ENCODE data around the gene UFL1. TPM values are rescaled to one million over a fixed set of nuclear protein-coding genes. Genes with fewer than 3 reads are reported as not detected.
A peak's percentile ranks its signal among the peaks of the same experiment; 100 is the strongest.
"Not testable (repeated sequence)": the region's sequence is repeated elsewhere in the genome, so short reads cannot be mapped to it uniquely, and the experiment has no call there.

UFL1 gene
- 43.9 TPM for polyA plus RNA-seq
- long read RNA-seq, donor 1, full-length matches to known transcripts, result 1 of 1 reads
- long read RNA-seq, donor 1, partial matches to known transcripts, result 0 of 1 reads
- long read RNA-seq, donor 1, other reads (novel, unspliced or antisense), result 0 of 1 reads
- long read RNA-seq, donor 2, full-length matches to known transcripts, result 4 of 12 reads
- long read RNA-seq, donor 2, partial matches to known transcripts, result 8 of 12 reads
- long read RNA-seq, donor 2, other reads (novel, unspliced or antisense), result 0 of 12 reads
- long read RNA-seq, donor 3, full-length matches to known transcripts, result 6 of 6 reads
- long read RNA-seq, donor 3, partial matches to known transcripts, result 0 of 6 reads
- long read RNA-seq, donor 3, other reads (novel, unspliced or antisense), result 0 of 6 reads
- long read RNA-seq, donor 4, result 0 reads
- long read RNA-seq, donor 5, full-length matches to known transcripts, result 3 of 3 reads
- long read RNA-seq, donor 5, partial matches to known transcripts, result 0 of 3 reads
- long read RNA-seq, donor 5, other reads (novel, unspliced or antisense), result 0 of 3 reads
- long read RNA-seq, donor 6, full-length matches to known transcripts, result 2 of 2 reads
- long read RNA-seq, donor 6, partial matches to known transcripts, result 0 of 2 reads
- long read RNA-seq, donor 6, other reads (novel, unspliced or antisense), result 0 of 2 reads
- long read RNA-seq, donor 7, result 0 reads
- long read RNA-seq, donor 8, full-length matches to known transcripts, result 2 of 9 reads
- long read RNA-seq, donor 8, partial matches to known transcripts, result 7 of 9 reads
- long read RNA-seq, donor 8, other reads (novel, unspliced or antisense), result 0 of 9 reads
- long read RNA-seq, donor 9, full-length matches to known transcripts, result 1 of 1 reads
- long read RNA-seq, donor 9, partial matches to known transcripts, result 0 of 1 reads
- long read RNA-seq, donor 9, other reads (novel, unspliced or antisense), result 0 of 1 reads
- long read RNA-seq, donor 10, full-length matches to known transcripts, result 1 of 1 reads
- long read RNA-seq, donor 10, partial matches to known transcripts, result 0 of 1 reads
- long read RNA-seq, donor 10, other reads (novel, unspliced or antisense), result 0 of 1 reads
- long read RNA-seq, donor 11, partial matches to known transcripts, result 17 of 17 reads
- long read RNA-seq, donor 11, other reads (novel, unspliced or antisense), result 0 of 17 reads

DNA sequence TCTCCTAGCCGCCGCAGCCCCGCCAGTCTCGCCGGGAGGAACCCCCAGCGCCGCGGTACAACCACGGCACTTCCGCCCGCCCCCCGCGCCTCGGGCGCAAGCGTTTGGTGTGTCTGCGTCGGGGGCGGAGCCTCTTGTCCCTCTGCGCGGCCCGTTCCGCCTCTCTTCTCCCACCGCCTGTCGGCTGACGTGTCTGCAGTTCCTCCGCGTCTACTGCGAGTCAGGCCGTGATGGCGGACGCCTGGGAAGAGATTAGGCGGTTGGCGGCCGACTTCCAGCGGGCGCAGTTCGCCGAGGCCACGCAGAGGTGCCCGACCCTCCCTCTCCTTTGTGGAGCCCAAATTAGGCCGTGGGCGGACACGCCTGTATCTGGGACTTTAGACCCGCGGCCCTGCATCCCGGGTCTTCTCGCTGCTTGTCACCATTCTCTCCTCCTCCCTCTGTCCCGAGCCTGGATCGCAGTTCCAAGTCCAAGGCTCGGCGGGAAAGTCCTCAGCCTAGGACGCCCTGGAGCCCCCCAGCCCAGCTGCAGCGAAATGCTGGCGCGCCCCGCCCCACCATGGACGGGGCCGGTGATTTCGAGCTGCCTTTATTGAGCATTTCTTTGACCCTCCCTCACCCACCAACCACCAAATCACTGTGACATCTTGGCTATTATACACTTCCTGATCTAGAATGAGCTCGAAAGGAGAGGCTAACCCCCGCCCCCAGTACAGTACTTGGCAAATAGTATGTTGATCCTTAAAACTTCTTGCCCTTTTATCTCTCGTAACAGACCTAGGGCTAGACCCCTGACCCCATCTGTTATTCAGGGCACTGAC is at the start of gene UFL1:
Gene UFL1, plus strand, starts transcription at position 163 of the 821 bp plus-strand sequence. Its CDS starts 68 bp downstream, at position 231.
- Histone ChIP-seq H3K36me3 (ENCODE audit: control insufficient read depth, insufficient read depth, low read length) (peaks cover 9% of the 10 kb centered on the region), H3K27ac (ENCODE audit: low read length) (peak within 1 kb of the TSS; percentile 98), H3K4me3 (ENCODE audit: low read length) (peak within 1 kb of the TSS; percentile 91), H3K4me1 (ENCODE audit: control insufficient read depth, insufficient read depth, low read length) (peaks cover 11% of the 10 kb centered on the region), H3K27me3 (ENCODE audit: control insufficient read depth, insufficient read depth, low read length) (no peaks in the 10 kb centered on the region), H3K9me3 (ENCODE audit: control insufficient read depth, low read depth, low read length) (no peaks in the 10 kb centered on the region)
- peak; percentile 94 to 97 for DNase-seq
- no CpG with 5 or more reads among the region's 63 CpGs for WGBS (ENCODE audit: insufficient coverage, low lambda C conversion rate)

DNA sequence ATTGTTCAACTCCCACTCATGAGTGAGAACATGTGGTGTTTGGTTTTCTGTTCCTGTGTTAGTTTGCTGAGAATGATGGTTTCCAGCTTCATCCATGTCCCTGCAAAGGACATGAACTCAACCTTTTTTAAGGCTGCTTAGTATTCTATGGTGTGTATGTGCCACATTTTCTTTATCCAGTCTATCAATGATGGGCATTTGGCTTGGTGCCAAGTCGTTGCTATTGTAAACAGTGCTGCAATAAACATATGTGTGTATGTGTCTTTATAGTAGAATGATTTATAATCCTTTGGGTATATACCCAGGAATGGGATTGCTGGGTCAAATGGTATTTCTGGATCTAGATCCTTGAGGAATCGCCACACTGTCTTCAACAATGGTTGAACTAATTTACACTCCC is 49.3 kb upstream of the UFL1 start:
- no CpG with 5 or more reads among the region's 2 CpGs for WGBS (ENCODE audit: insufficient coverage, low lambda C conversion rate)
- not testable (repeated sequence) for H3K9me3 ChIP-seq (ENCODE audit: control insufficient read depth, low read depth, low read length)

DNA sequence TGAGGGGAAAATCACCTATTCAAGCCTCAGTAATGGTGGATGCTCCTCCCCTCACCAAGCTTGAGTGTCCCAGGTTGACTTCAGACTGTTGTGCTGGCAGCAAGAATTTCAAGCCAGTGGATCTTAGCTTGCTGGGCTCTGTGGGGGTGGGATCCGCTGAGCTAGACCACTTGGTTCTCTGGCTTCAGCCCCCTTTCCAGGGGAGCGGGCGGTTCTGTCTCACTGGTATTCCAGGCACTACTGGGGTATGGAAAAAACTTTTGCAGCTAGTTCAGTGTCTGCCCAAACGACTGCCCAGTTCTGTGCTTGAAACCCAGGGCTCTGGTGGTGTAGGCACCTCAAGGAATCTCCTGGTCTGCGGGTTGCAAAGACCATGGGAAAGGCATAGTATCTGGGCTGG is 42.9 kb upstream of the UFL1 start:
- no CpG with 5 or more reads among the region's 5 CpGs for WGBS (ENCODE audit: insufficient coverage, low lambda C conversion rate)
- no peaks in the 10 kb centered on the region for H3K4me1 ChIP-seq (ENCODE audit: control insufficient read depth, insufficient read depth, low read length)
- peaks cover 9% of the 10 kb centered on the region for H3K9me3 ChIP-seq (ENCODE audit: control insufficient read depth, low read depth, low read length)
- H3K4me3 ChIP-seq (ENCODE audit: low read length), result no peak overlapping the region
- no peak for DNase-seq
- H3K36me3 ChIP-seq (ENCODE audit: control insufficient read depth, insufficient read depth, low read length), result no peaks in the 10 kb centered on the region
- no peaks in the 10 kb centered on the region for H3K27me3 ChIP-seq (ENCODE audit: control insufficient read depth, insufficient read depth, low read length)
- H3K27ac ChIP-seq (ENCODE audit: low read length), result no peak overlapping the region

More for the DNA sequence above, 49.3 kb upstream of the UFL1 start:
- not testable (repeated sequence) for H3K36me3 ChIP-seq (ENCODE audit: control insufficient read depth, insufficient read depth, low read length); H3K27ac ChIP-seq (ENCODE audit: low read length); H3K4me1 ChIP-seq (ENCODE audit: control insufficient read depth, insufficient read depth, low read length); H3K4me3 ChIP-seq (ENCODE audit: low read length); H3K27me3 ChIP-seq (ENCODE audit: control insufficient read depth, insufficient read depth, low read length); DNase-seq

DNA sequence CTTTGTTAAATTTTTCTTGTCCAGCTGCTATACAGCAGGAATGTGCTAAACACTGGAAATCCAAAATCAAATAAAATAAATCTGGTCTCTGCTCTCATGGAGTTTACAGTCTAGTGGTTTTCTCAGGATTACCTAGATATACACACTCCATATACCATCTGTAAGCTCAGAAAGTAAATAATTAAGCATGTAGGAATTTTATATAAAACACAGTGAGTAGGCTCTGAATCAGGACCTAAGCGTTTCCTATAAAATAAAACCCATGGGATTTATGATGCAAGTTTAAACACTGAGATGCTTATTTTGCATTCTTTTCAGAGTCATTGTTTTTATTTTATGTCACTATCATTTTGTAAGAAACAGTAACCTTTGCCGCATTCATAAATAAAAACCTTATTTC is 29.7 kb upstream of the UFL1 start:
- Histone ChIP-seq H3K4me3 (ENCODE audit: low read length) (no peak overlapping the region), H3K27ac (ENCODE audit: low read length) (no peak overlapping the region), H3K4me1 (ENCODE audit: control insufficient read depth, insufficient read depth, low read length) (no peaks in the 10 kb centered on the region), H3K36me3 (ENCODE audit: control insufficient read depth, insufficient read depth, low read length) (no peaks in the 10 kb centered on the region), H3K9me3 (ENCODE audit: control insufficient read depth, low read depth, low read length) (peaks cover 11% of the 10 kb centered on the region), H3K27me3 (ENCODE audit: control insufficient read depth, insufficient read depth, low read length) (no peaks in the 10 kb centered on the region)
- no peak for DNase-seq
- 100% methylated on average over 1 of the region's 2 CpGs for WGBS (ENCODE audit: insufficient coverage, low lambda C conversion rate)

DNA sequence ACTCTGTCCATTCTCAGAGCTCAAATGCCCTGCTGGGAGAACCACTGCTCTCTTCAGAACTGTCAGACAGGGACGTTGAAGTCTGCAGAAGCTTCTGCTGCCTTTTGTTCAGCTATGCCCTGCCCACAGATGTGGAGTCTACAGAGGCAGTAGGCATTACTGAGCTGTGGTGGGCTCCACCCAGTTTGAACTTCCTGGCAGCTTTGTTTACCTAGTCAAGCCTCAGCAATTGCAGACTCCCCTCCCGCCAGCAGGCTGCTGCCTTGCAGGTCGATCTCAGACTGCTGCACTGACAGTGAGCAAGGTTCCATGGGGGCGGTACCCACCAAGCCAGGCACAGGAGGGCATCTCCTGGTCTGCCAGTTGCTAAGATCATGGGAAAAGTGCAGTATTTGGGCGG is 21.8 kb upstream of the UFL1 start:
- Histone ChIP-seq H3K4me3 (ENCODE audit: low read length) (no peak overlapping the region), H3K27ac (ENCODE audit: low read length) (no peak overlapping the region), H3K9me3 (ENCODE audit: control insufficient read depth, low read depth, low read length) (peaks cover 10% of the 10 kb centered on the region), H3K4me1 (ENCODE audit: control insufficient read depth, insufficient read depth, low read length) (no peaks in the 10 kb centered on the region), H3K36me3 (ENCODE audit: control insufficient read depth, insufficient read depth, low read length) (no peaks in the 10 kb centered on the region), H3K27me3 (ENCODE audit: control insufficient read depth, insufficient read depth, low read length) (no peaks in the 10 kb centered on the region)
- no CpG with 5 or more reads among the region's 5 CpGs for WGBS (ENCODE audit: insufficient coverage, low lambda C conversion rate)
- no peak for DNase-seq

DNA sequence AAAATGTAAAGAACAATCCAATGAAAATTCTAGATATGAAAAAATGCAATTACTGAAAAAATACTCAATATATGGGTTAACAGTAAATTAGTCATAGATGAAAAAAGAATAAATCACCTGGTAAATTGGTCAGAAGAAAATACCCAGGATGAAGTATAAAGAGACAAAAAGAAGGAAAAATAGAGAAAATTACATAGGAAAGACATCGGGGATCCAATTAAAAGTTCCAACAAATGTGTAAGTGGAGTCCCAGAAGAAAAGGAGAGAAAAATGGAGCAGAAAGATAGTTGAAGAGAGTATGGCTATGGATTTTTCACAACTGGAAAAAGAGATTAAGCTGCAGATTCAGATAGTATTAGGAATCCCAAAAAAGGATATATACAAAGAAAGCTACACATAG is 18.7 kb upstream of the UFL1 start:
- 100% methylated on average over 1 of the region's 1 CpG for WGBS (ENCODE audit: insufficient coverage, low lambda C conversion rate)

DNA sequence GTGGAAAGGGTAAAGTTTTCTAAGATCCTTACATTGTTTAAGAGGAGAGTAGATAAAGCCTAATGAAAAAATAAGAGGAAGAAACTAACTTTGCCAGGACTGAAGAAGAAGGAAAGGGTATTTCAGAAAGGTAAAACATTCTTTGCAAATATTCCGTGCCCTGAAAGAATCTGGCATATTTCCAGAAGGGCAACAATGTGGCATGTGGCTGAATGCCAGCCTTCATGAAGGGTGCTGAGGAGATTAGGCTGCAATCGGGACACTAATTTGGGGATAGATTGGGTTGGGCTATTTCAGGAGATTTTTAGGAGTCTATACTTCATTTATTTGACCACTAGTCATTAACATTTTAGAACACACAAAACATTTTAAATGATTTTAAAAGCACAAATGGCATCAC is 16.2 kb upstream of the UFL1 start:
- DNase-seq, result no peak
- no peaks in the 10 kb centered on the region for H3K27me3 ChIP-seq (ENCODE audit: control insufficient read depth, insufficient read depth, low read length)
- H3K4me3 ChIP-seq (ENCODE audit: low read length), result no peak overlapping the region
- H3K36me3 ChIP-seq (ENCODE audit: control insufficient read depth, insufficient read depth, low read length), result no peaks in the 10 kb centered on the region
- H3K4me1 ChIP-seq (ENCODE audit: control insufficient read depth, insufficient read depth, low read length), result no peaks in the 10 kb centered on the region
- no CpG with 5 or more reads among the region's 2 CpGs for WGBS (ENCODE audit: insufficient coverage, low lambda C conversion rate)
- peaks cover 4% of the 10 kb centered on the region for H3K9me3 ChIP-seq (ENCODE audit: control insufficient read depth, low read depth, low read length)
- no peak overlapping the region for H3K27ac ChIP-seq (ENCODE audit: low read length)

More for the DNA sequence above, 18.7 kb upstream of the UFL1 start:
- no peak for DNase-seq
- Histone ChIP-seq H3K9me3 (ENCODE audit: control insufficient read depth, low read depth, low read length) (peaks cover 10% of the 10 kb centered on the region), H3K36me3 (ENCODE audit: control insufficient read depth, insufficient read depth, low read length) (no peaks in the 10 kb centered on the region), H3K27me3 (ENCODE audit: control insufficient read depth, insufficient read depth, low read length) (no peaks in the 10 kb centered on the region), H3K4me1 (ENCODE audit: control insufficient read depth, insufficient read depth, low read length) (no peaks in the 10 kb centered on the region), H3K27ac (ENCODE audit: low read length) (no peak overlapping the region), H3K4me3 (ENCODE audit: low read length) (no peak overlapping the region)

DNA sequence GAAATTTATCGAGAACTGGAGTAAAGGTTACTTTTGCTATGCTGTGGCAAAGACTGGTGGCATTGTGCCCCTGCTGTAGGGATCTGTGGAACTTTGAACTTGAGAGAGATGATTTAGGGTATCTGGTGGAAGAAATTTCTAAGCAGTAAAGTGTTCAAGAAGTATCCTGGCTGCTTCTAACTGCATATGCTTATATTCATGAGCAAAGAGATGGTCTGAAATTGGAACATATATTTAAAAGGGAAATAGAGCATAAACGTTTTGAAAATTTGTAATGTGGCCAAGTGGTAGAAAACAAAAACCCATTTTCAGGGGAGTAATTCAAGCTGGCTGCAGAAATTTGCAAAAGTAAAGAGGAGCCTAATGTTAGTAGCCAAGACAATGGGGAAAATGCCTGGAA is 12.3 kb upstream of the UFL1 start:
- Histone ChIP-seq H3K27ac (ENCODE audit: low read length) (no peak overlapping the region), H3K4me1 (ENCODE audit: control insufficient read depth, insufficient read depth, low read length) (no peaks in the 10 kb centered on the region), H3K4me3 (ENCODE audit: low read length) (no peak overlapping the region), H3K36me3 (ENCODE audit: control insufficient read depth, insufficient read depth, low read length) (peaks cover 8% of the 10 kb centered on the region), H3K27me3 (ENCODE audit: control insufficient read depth, insufficient read depth, low read length) (no peaks in the 10 kb centered on the region), H3K9me3 (ENCODE audit: control insufficient read depth, low read depth, low read length) (no peaks in the 10 kb centered on the region)
- WGBS (ENCODE audit: insufficient coverage, low lambda C conversion rate), result 100% methylated on average over 1 of the region's 2 CpGs
- DNase-seq, result no peak

DNA sequence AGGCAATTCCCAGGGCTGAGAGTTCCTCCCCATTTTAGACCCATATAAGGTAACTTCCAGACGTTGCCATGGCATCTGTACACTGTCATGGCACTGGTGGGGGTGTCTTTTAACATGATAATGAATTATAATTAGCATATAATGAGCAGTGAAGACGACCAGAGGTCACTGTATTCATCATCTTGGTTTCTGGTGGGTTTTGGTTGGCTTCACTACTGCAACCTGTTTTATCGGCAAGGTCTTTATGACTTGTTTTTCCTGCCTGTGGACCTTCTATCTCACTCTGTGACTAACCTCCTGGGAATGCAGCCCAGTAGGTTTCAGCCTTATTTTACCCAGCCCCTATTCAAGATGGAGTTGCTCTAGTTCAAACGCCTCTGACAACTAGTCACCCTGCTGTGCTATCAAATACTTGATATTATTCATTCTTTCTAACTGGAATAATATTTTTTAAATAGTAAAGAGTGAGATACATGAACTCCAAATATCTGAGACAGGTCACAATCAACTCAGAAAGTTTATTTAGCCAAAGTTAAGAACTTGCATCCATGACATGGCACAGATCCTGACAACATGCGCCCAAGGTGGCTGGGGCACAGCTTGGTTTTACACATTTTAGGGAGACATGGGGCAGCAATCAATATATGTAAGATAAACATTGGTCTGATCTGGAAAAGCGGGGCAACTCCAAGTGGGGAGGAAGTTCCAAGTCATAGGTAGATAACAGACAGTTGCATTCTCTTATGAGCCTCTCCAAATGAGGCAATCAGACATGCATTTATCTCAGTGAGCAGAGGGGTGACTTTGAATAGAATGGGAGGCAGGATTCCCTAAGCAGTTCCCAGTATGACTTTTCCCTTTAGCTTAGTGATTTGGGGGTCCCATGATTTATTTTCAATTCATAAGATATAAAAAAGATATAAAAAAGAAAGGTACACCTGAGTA is 1.2 kb upstream of the UFL1 start:
- WGBS (ENCODE audit: insufficient coverage, low lambda C conversion rate), result no CpG with 5 or more reads among the region's 6 CpGs
- peak overlapping the region; percentile 98 for H3K27ac ChIP-seq (ENCODE audit: low read length)
- H3K4me1 ChIP-seq (ENCODE audit: control insufficient read depth, insufficient read depth, low read length), result peaks cover 11% of the 10 kb centered on the region
- H3K9me3 ChIP-seq (ENCODE audit: control insufficient read depth, low read depth, low read length), result no peaks in the 10 kb centered on the region
- H3K4me3 ChIP-seq (ENCODE audit: low read length), result peak overlapping the region; percentile 91
- peak; percentile 70 to 87 for DNase-seq
- peaks cover 2% of the 10 kb centered on the region for H3K36me3 ChIP-seq (ENCODE audit: control insufficient read depth, insufficient read depth, low read length)
- H3K27me3 ChIP-seq (ENCODE audit: control insufficient read depth, insufficient read depth, low read length), result no peaks in the 10 kb centered on the region

All from large intestine (tissue), 12 donors.